Suprapubic skin (tissue), 4 donors: ENCODE results near the gene CCL22.

Source experiments
- CTCF ChIP-seq, 2 donors: fragments of 200-600 bp in 1 of 2; fragments of 450-650 bp in 1 of 2; sonication (generic) in 1 of 2; IDR thresholded peaks; one replicate each; pipeline ENCODE4 v1.5.1; 2016 to 2019; ENCODE audit warnings: antibody characterized with exemption in 2 of 2, mild to moderate bottlenecking in 1 of 2, moderate library complexity in 1 of 2
- EP300 ChIP-seq: sonication (generic); formaldehyde crosslinking; IDR thresholded peaks from one replicate; pipeline ENCODE4 v1.6.1; 2017; ENCODE audit warnings: antibody characterized with exemption
- POLR2A ChIP-seq, 2 donors: fragments of 450-650 bp; IDR thresholded peaks; one replicate each; pipeline ENCODE4 v1.6.1; 2017; ENCODE audit warnings: antibody characterized with exemption in 2 of 2, mild to moderate bottlenecking in 2 of 2, moderate library complexity in 2 of 2
- POLR2AphosphoS5 ChIP-seq, 3 donors: sonication (generic); formaldehyde crosslinking; IDR thresholded peaks; one replicate each; pipeline ENCODE4 v1.6.1; 2017; ENCODE audit warnings: antibody characterized with exemption in 3 of 3

- TF ChIP-seq CTCF (IDR thresholded peaks at IDR 0.05) (no peak), EP300 (no peak), POLR2A (IDR thresholded peaks at IDR 0.05) (no peak), POLR2AphosphoS5 (IDR thresholded peaks at IDR 0.05) (no peak)
Measured at GRCh38 chr16:57388359-57389086, 29.9 kb downstream of the CCL22 start.
